ENCODE results near the gene OR52J3. TPM values are rescaled to one million over a fixed set of nuclear protein-coding genes. Genes with fewer than 3 reads are reported as not detected.

Gene OR52J3
- not detected in 2 replicates for total RNA-seq

GRCh38 chr11:5046226-5046625 lies at the start of gene OR52J3:
OR52J3 (plus strand) TSS chr11:5046526; CDS start chr11:5046526, 0 bp downstream.

GRCh38 chr11:5059391-5059790 lies 13.1 kb downstream of the OR52J3 start, which contains the start of gene OR52E2:
OR52E2 (minus strand) TSS chr11:5059627; CDS start chr11:5059627, 0 bp downstream.

GRCh38 chr11:5069272-5069671 lies 22.9 kb downstream of the OR52J3 start, which contains the start of gene OR52E1:
OR52E1 (plus strand) TSS chr11:5069572.

Other genes with a start within 250 kb of the OR52J3 start
- not detected in 2 replicates for gene OR52R1, start 242.1 kb upstream of the OR52J3 start, total RNA-seq
- not detected in 2 replicates for gene OR51F2, start 225.2 kb upstream of the OR52J3 start, total RNA-seq
- not detected in 2 replicates for gene OR51S1, start 197.3 kb upstream of the OR52J3 start, total RNA-seq
- not detected in 2 replicates for gene OR51T1, start 164.6 kb upstream of the OR52J3 start, total RNA-seq
- not detected in 2 replicates for gene OR51A7, start 142.7 kb upstream of the OR52J3 start, total RNA-seq
- gene OR51G2, start 127.2 kb upstream of the OR52J3 start, total RNA-seq = not detected in 2 replicates
- not detected in 2 replicates for gene OR51G1, start 122.2 kb upstream of the OR52J3 start, total RNA-seq
- gene OR51A4, start 98.9 kb upstream of the OR52J3 start, total RNA-seq = not detected in 2 replicates
- gene OR51A2, start 90.8 kb upstream of the OR52J3 start, total RNA-seq = not detected in 2 replicates
- gene OR51L1, start 51.7 kb upstream of the OR52J3 start, total RNA-seq = not detected in 2 replicates
- not detected in 2 replicates for gene OR52E2, start 13.1 kb downstream of the OR52J3 start, total RNA-seq
- gene OR52E1, start 23.0 kb downstream of the OR52J3 start, total RNA-seq = not detected in 2 replicates
- gene OR52A5, start 91.8 kb downstream of the OR52J3 start, total RNA-seq = not detected in 2 replicates
- not detected in 2 replicates for gene OR52A1, start 108.2 kb downstream of the OR52J3 start, total RNA-seq
- gene OR51V1, start 154.2 kb downstream of the OR52J3 start, total RNA-seq = not detected in 2 replicates
- gene HBB, start 180.5 kb downstream of the OR52J3 start, total RNA-seq = not detected in 2 replicates
- not detected in 2 replicates for gene HBD, start 188.0 kb downstream of the OR52J3 start, total RNA-seq
- gene HBG1, start 203.3 kb downstream of the OR52J3 start, total RNA-seq = not detected in 2 replicates
- gene HBG2, start 208.3 kb downstream of the OR52J3 start, total RNA-seq = not detected in 2 replicates
- gene HBE1, start 223.4 kb downstream of the OR52J3 start, total RNA-seq = not detected in 2 replicates